ENCODE results near the gene FCRL5. TPM values are rescaled to one million over a fixed set of nuclear protein-coding genes. Genes with fewer than 3 reads are reported as not detected.

Gene FCRL5
- total and polyA plus RNA-seq, 9 of the 15 experiments (the other 6 are each of a cell fraction or from before 2014, with no cell fraction given): not detected

- POLR2A ChIA-PET: interaction anchor here (0.8 kb wide), 1 partner anchor 16 kb away, joined by 5 read pairs; no protein-coding TSS in a partner anchor
- peak; percentile 84 for ATAC-seq
- no peaks in the 10 kb centered on the region for H3K9me1 ChIP-seq (ENCODE audit: control insufficient read depth, insufficient read depth, low read length)
- peaks cover 0 to 5% of the 10 kb centered on the region in 2 experiments; a peak in 2 of 5 replicates for H3K27me3 ChIP-seq (ENCODE audit: control insufficient read depth in 2 of 2, insufficient read depth in 2 of 2, low read length in 2 of 2)
- peak; percentile 94 for FAIRE-seq
- no peak overlapping the region for H2AFZ ChIP-seq (ENCODE audit: low read depth, low read length)
- H3K27ac ChIP-seq (ENCODE audit: extremely low read depth, low read depth, low read length): no peak overlapping the region
- no peaks in the 10 kb centered on the region for H3K36me3 ChIP-seq (ENCODE audit: control insufficient read depth, insufficient read depth, low read length)
- in situ Hi-C loops (cut with MboI): no loop called here
- H3K4me1 ChIP-seq (replicated peaks in 1 of 2; ENCODE audit: control insufficient read depth in 2 of 2, insufficient read depth in 2 of 2, low read length in 2 of 2): no peaks in the 10 kb centered on the region
- 4% methylated on average over 4 of the region's 4 CpGs for WGBS (ENCODE audit: insufficient coverage, low coverage, missing lambda C conversion rate)
- H3K4me2 ChIP-seq (ENCODE audit: insufficient read depth, low read length): no peak overlapping the region
- H4K20me1 ChIP-seq (replicated peaks; ENCODE audit: control insufficient read depth, insufficient read depth, low read length): 0 out of 2 replicates have a peak, but pooled peaks cover 3% of the 10 kb centered on the region
- H3K4me3 ChIP-seq: no peak overlapping the region
- H3K9ac ChIP-seq (ENCODE audit: insufficient read depth in 1 of 2, low read depth in 2 of 2, low read length in 2 of 2): no peak overlapping the region
- no peaks in the 10 kb centered on the region for H3K9me3 ChIP-seq (replicated peaks; ENCODE audit: control insufficient read depth, insufficient read depth, low read depth, low read length)
- H3K79me2 ChIP-seq (ENCODE audit: control insufficient read depth, insufficient read depth, low read length): no peaks in the 10 kb centered on the region
- DNase-seq (ENCODE audit: extremely low read depth in 1 of 4, low spot score in 3 of 4): peak; percentile 56 to 65 (median 62)
- CTCF ChIA-PET (ENCODE audit: low intra/inter-chr PET ratio): no interaction called here
- intact Hi-C loops (cut with micrococcal nuclease): loop anchor here (1.0 to 10.0 kb wide), 2 partner anchors 46 to 114 kb away; no protein-coding TSS in a partner anchor
- BruUV-seq (replicated peaks): no TSS peak
- no peak for TF ChIP-seq MXI1 (IDR thresholded peaks at IDR 0.05; ENCODE audit: low read depth, low read length)
- no peak for TF ChIP-seq STAT5A (IDR thresholded peaks at IDR 0.05; ENCODE audit: borderline replicate concordance, low read length)
- no peak for TF ChIP-seq USF2 (CRISPR knock-in tag; IDR thresholded peaks at IDR 0.05)
- no peak for TF ChIP-seq ESRRA (IDR thresholded peaks at IDR 0.05; ENCODE audit: borderline replicate concordance, low read depth)
- TF ChIP-seq JUND (IDR thresholded peaks at IDR 0.05; ENCODE audit: borderline replicate concordance, low read depth, low read length): peak; percentile 28; the same call in 1 of the 2 replicates
- no peak for TF ChIP-seq JUND (tag; IDR thresholded peaks at IDR 0.05; ENCODE audit: borderline replicate concordance, low read depth, low read length)
- TF ChIP-seq POLR2G (IDR thresholded peaks at IDR 0.05; ENCODE audit: low read depth, low read length): no peak
- TF ChIP-seq THRB (CRISPR knock-in tag; conservative IDR thresholded peaks at IDR 0.05): no peak
- no peak for TF ChIP-seq RNF219 (CRISPR knock-in tag; IDR thresholded peaks at IDR 0.05)
- TF ChIP-seq ETV1 (tag; conservative IDR thresholded peaks at IDR 0.05; ENCODE audit: low read depth): no peak
- no peak for TF ChIP-seq PPARD (CRISPR knock-in tag; IDR thresholded peaks at IDR 0.05)
- TF ChIP-seq ZNF277 (CRISPR knock-in tag; IDR thresholded peaks at IDR 0.05; ENCODE audit: borderline replicate concordance): no peak
- TF ChIP-seq ZNF224 (CRISPR knock-in tag; IDR thresholded peaks at IDR 0.05): no peak
- TF ChIP-seq KLF16 (IDR thresholded peaks at IDR 0.05): 0 out of 2 replicates have a peak, but pooled peaks have one; percentile 28
- no peak for TF ChIP-seq TARDBP (IDR thresholded peaks at IDR 0.05)
- no peak for TF ChIP-seq TAF15 (IDR thresholded peaks at IDR 0.05; ENCODE audit: low read depth, low read length)
- TF ChIP-seq CREM (IDR thresholded peaks at IDR 0.05; ENCODE audit: low read depth): no peak
These were observed 28.0 kb upstream of the FCRL5 start for GRCh38 chr1:157580179-157580827.

Measured in K562 (cell line).